ENCODE data around the gene JAKMIP1.

The JAKMIP1 gene

DNA sequence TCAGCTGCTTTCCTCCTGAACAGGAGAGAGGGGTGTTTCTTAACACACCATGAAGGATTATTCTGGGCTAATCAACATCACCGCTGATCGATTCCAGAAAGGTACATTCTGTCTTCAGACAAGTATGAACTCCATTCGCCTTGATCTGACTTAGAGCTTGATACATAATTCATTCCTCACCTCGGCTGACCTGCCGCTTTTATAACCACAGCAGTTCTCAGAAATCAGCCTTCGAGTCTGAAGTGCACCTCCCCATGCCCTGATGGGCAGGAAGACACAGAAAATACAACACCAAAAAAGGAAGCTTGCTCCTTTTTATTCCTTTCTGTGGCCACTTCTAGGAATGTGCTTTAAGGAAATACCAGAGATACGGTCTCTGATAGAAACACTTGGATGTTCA is 85.7 kb downstream of the JAKMIP1 start:
- no peak for DNase-seq

DNA sequence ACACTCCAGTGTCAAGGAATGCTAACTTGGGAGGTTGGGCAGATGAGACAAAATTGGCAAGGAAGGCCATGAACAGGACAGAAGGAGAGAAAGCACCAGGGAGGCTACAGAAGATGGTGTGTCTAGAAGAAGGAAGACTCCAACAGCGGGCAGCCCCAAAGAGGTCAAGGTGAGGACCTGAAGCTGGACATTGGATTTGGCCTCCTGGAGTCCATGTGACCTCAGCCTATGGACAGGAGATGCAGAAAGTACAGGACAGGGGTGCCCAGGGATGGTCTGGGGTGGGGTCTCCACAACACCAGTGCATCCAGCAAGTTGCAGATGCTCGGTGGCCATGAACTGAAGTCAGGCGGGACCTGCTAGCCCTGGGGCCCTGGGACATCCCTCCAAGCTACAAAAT is 86.2 kb downstream of the JAKMIP1 start:
- no peak for DNase-seq

GRCh38 chr4:6113641-6114040 is 86.7 kb downstream of the JAKMIP1 start:
- no peak for DNase-seq

- no peak for DNase-seq
Observed at GRCh38 chr4:6112606-6113290, 87.6 kb downstream of the JAKMIP1 start.

GRCh38 chr4:6111354-6111960 is 88.9 kb downstream of the JAKMIP1 start:
- no peak for DNase-seq

DNA sequence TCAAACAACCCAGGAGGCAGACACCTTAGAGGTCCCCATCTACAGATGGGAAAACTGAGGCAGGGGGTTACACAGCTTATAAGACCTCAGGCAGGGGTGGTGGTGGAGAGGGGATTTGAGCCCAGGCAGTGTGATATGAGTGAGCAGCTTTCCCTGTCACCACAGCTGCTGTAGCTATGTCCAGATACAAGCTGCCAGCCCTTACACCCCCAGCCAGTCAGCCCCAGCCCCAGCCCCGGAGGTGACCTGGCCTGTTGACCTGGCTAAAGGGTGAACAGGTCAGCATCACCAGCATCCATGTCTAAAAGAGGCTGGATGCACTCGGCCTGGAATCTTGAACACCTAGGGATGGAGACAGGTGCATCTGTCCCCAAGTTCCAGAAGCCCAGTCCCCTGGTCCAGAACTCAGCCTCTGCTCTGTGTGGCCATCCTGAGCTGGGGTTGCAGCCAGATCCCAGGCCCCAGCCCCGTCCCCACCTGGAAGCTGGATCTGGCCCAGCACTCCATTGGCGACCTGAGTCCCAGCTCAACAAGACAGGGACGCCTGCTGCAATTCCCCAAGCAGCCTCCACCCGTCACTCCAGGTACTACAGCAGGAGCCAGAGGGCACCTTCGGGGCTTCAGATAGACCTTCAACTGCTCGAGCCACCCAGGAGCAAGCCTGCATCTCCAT is 89.5 kb downstream of the JAKMIP1 start:
- DNase-seq = no peak

DNA sequence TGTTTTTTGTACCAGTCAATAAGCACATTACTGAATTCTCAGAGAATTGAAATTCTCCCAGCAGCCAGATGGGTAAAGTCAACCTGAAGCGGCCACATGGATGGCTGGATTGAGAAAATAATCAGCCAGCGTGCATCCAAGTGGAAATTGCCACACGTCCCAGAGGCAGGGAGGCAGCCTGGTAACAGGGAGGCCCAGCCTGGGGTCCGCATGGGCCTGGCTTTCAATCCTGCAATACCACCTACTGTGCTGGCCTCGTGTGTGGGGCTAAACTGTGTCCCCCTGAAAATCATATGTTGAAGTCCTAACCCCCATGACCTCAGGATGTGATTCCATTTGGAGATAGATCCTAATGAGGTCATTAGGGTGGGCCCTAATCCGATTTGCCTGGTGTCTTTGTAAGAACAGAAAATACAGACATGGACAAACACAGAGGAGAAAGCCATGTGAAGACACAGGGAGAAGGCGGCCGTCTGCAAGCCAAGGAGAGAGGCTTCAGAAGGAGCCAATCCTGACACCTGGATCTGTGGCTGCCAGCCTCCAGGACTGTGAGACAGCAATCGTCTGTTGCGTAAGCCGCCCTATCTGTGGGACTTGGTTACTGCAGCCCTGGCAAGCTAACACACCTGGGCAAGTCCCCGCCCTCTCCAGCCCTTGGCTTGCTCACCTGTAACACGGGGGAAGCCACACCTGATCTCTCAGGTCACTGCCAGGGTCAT is 90.3 kb downstream of the JAKMIP1 start:
- no peak for DNase-seq

DNA sequence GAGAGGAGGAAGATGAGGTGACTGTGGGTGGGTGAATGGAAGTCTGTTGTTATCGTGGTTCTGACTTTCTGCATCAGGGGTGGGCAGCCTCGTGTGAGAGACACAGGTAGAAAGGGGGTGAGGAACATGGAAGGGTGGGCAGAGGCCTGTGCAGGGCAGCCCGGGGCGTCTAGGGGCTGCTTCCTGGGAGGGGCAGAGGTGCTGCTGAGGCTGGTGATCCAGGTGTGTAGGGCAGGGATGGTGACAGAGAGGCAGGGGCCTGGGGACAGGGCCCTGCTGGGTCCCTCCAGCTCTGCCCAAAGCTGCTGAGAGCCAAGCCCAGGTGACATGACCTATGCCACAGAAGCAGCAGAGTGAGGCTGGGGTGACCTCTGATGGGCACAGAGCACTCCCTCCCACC is 92.5 kb downstream of the JAKMIP1 start:
- no peak for DNase-seq

- no peak for DNase-seq
Observed at GRCh38 chr4:6107114-6107791, 93.1 kb downstream of the JAKMIP1 start.

GRCh38 chr4:6106156-6106555 is 94.2 kb downstream of the JAKMIP1 start:
- DNase-seq = no peak

DNA sequence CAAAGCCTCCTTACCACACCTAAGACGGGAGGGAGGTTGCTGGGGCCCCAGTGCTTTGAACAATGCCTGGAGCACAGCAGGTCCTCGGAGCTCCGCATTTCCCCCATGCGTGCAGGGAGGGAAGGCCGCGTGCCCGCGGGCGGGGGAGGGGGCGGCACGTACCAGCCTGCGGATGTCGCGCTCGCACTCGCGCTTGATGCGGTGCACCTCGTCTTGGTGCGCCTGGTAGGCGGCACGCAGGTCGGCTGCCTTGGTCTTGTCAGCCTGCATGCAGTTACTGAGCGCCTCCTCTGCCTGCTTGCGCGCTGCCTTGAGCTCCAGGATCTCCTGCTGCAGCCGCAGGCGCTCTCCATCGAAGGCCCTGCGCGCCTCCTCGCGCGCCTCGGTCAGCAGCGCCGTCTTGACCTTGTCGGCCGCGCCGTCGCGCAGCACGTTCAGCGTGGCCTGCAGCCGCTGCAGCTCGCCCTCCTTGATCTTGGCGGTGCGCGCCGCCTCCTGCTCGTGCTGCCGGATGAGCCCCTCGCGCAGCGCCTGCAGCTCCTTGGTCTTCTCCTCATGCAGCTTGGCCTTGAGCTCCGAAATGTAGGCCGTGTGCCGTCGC is 94.9 kb downstream of the JAKMIP1 start:
- DNase-seq = no peak

DNA sequence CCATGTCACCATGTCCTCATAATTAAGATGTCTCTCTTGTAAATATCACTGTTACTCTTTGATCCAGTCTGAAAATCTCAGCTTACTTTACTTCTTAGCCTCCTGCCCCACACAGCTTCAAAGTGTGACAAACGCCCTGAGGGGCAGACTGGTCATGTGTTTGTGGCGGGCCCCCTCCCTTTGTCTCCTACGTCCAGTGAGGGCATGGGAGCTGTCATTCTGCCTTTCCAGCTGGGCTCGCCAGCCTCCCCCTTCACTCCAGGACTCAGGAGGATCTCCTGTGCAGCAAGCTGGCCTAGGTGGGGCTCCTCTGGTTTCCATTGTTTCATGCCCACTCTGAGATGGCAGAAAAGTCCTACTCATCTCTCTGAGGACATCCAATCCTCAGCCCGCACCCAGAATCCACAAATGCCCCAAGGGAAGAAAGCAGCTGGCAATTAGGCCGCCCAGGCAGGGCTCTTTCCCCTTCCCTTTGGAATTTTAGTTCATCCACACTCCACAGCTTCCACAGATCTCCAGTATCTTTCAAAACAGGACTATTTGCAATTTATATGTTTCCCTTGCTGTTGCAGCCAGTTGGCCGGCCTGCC is 95.7 kb downstream of the JAKMIP1 start:
- no peak for DNase-seq

DNA sequence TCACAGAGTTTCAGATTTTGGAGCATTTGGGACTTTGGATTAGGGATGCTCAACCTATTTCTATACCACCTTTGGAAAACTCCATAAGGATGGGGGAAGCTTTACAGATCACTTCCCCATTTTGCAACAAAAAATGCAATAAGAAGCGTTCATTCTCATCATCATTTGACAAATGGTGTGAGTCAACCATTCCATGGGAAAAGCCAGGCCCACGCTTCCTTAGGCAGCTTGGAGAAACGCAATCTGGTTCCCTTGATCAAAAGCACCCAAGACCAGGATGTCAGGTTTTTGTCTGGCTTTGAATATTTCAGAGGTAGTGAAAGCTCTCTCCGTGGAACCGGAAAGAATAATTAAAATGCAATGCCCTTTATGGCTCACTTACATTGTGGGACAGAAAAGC is 102.8 kb downstream of the JAKMIP1 start:
- DNase-seq = no peak

- no peak for DNase-seq
Observed at GRCh38 chr4:6095897-6096296, 104.5 kb downstream of the JAKMIP1 start.

- no peak for DNase-seq
Observed at GRCh38 chr4:6095023-6095752, 105.2 kb downstream of the JAKMIP1 start.

GRCh38 chr4:6093671-6094070 is 106.7 kb downstream of the JAKMIP1 start:
- no peak for DNase-seq

- no peak for DNase-seq
Observed at GRCh38 chr4:6092971-6093370, 107.4 kb downstream of the JAKMIP1 start.

GRCh38 chr4:6092131-6092530 is 108.2 kb downstream of the JAKMIP1 start:
- DNase-seq = no peak

DNA sequence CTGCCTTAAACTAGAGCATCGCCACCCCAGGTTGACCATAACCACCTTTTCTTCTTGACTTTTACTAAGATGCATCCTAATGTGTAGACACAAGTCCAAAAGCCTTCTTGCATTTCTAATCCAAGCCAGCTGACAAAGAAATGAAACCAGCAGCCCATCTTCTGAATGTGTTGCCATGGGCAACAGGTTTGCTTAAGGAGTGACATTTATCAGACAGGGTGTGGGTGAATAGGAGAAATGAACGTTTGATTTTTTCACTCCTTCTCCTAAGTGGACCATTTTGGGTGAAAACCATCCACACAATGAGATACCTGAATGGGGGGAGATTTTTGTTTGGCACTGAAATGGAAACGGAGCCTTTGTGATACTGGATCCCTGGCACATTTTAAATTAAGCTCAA is 109.4 kb downstream of the JAKMIP1 start:
- DNase-seq = no peak

GRCh38 chr4:6088950-6089349 is 111.4 kb downstream of the JAKMIP1 start:
- no peak for DNase-seq

DNA sequence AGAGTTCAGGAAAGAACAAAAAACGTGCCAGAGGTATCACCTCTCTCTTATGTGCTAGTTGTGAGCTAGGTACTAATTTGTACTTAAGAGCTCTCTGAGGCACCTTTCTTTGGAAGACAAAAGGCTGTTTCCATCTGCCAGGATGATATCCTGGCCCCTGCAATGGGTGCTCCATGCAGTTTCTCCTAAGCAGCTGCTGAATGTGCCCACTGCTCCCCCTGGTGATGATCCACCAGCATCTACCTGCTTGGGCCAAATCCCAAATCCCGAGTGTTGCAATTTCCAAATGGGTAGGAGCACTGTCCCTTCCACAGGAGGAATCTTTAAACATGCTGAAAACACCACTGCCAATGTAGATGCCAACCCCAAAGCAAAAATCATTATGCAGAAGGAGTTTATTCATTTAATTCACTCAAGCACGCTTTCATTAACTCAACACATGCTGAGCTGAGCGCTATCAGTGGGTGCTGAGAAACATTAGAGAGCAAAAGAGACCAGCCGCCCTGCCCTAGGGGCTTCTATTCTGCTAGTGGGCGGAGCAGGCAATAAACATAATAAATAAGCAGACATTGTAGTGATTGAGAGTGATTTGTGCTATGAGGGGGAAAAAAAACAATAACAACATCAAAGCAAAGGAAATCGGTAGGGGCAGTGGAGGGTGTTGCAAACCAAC is 112.5 kb downstream of the JAKMIP1 start:
- peak in 1 of 2 experiments; percentile 4 for DNase-seq
